HG02798 (cell line): ENCODE data around the gene SYT7.

Source experiments
- ATAC-seq: cut with Tn5 transposase; IDR thresholded peaks from one replicate; pipeline ENCODE4 v1.9.1; 2021; ENCODE audit warnings: mild to moderate bottlenecking; ENCODE audit not compliant: unreplicated experiment, poor library complexity

The SYT7 gene

DNA sequence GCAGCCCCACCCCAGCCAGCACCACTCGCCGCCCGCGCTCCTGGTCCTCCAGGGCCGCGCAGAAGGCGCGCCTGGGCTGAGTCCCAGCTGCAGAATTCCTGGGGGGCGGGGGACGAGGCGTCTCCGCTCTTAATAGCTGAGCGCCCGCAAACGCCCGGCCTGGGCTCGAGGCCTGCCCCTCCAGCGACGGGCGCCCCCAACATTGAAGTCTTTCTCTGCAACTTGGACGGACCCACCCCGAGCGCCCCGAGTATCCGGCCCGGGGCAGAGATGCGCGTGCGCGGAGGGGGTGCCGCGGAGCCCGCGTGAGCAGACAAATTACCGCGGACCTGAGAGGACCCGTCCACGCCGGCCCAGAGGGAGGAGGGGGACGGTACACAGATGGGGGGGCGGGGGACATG is 6.7 kb upstream of the SYT7 start:
- no peak for ATAC-seq

DNA sequence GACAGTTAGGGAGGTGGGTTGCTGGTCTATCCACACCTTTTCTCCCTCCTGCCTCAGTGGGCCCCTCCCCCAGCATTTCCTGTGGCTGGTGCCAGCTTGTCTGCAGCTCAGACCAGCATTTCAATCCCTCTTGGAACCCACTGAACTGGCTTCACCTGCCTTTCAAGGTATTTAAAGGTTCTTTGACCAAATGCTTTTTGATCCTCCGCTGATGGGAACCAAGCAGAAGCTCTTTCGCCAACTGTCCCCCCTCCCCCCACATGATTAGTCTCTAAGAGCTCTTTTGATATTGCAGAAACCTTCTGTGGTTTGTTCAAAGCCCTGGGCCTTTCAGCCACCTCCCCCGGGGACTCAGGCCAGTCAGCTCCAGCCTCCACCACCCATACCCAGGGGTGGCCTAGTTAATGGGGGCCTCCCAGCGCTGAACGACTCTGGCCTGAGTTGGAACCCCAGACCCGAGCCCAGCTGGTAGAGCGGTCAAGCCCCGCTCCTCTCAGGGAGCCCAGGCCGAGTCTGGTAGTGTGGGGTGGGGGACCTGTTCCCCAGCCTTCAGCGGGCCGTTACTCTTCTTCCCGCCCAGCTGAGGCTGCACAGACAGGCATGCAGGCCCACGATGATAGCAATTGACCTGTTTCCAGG is 6.0 kb upstream of the SYT7 start:
- ATAC-seq = no peak

DNA sequence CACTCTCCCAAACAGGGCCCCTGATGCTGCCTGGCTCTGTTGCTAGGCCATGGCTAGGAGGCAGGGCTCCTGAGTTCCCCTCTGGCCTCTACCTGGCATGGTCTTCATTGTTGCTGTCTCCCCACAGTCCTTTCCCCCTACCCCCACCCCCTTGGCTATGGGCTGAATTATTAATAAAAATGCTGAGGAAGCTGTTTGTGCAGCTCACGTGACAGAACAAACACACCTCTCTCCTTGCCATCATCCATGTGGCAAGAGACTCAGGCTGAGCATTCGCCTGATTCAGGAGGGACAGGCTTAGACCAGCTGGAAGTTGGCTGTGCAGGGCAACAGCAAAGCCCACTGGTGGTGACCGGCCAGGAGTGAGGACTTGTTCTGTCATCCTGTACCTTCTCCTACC is 4.2 kb upstream of the SYT7 start:
- no peak for ATAC-seq

- ATAC-seq = no peak
These were observed 1.1 kb upstream of the SYT7 start for GRCh38 chr11:61581931-61582330.

DNA sequence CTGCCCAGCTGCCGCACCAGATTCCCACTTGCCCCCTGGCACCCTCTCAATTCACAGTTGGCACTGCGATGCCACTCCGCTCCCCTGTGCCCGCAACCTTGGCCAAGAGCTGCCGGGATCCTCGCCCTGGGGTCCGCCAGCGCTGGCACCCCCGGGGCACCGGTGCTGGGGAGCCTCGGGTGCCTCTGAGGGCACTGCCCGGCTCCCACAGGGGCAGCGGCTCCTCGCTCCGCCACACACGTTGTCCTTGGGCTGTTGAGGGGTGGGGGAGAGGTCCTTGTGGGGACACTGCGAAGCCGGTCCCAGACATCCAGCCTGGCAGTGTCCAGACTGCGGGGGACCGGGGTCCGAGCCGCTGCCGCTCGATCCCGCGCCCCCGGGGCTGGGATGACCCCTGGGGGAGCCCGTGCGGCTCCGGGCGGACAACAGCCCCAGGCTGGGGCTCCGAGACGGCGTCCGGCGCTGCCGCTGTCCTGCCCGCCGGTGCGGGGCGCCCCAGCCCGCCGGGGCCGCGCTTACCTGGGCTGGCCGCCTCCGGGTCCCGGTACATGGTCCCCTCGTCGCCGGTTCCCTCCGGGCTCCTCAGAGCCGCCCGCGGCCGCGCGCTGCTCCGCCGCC is 496 bp downstream of the SYT7 start:
- ATAC-seq = no peak

- ATAC-seq = no peak
These were observed 1.1 kb downstream of the SYT7 start for GRCh38 chr11:61579676-61580270.

DNA sequence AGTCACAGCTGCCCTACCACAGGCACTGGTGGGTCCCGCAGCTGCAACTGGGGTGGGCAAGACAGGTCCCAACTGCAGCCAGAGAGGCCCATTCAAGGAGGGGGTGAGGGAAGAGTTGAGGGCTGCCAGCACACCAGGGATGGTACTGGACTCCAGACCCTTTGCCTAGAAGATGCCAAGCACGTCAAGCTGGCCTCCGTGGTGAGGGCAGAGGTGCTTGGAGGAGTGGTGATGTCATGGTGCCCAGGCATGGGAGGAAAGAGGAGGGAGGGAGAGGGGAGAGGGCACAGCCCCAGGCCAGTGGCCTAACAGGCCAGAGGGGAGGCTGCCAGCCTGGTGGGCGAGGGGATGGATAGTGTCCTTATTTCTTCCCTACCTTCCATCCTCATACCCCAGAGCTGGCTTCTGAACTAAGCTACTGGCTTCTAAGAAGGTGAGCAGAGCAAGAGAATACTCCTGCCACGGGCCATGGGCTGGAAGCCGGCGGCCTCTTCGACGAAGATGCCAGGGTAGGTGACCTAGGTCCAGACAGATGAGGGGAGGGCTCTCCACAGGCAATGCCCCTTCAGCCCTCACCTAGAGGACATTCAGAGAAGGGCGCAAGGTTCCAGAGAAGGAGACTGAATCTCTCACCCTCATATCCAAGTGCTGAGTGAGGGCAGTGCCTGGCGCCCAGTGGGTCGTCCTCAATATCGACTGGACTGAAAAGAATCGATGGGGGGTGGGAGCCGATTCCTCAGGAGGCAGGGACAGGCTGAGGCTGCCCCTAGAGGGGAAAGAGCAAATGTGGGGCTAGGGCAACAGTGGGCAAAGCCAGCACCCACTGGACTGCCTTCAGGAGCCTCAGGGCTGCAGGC is 1.8 kb downstream of the SYT7 start:
- no peak for ATAC-seq

- ATAC-seq = no peak
These were observed 3.3 kb downstream of the SYT7 start for GRCh38 chr11:61577383-61578118.

DNA sequence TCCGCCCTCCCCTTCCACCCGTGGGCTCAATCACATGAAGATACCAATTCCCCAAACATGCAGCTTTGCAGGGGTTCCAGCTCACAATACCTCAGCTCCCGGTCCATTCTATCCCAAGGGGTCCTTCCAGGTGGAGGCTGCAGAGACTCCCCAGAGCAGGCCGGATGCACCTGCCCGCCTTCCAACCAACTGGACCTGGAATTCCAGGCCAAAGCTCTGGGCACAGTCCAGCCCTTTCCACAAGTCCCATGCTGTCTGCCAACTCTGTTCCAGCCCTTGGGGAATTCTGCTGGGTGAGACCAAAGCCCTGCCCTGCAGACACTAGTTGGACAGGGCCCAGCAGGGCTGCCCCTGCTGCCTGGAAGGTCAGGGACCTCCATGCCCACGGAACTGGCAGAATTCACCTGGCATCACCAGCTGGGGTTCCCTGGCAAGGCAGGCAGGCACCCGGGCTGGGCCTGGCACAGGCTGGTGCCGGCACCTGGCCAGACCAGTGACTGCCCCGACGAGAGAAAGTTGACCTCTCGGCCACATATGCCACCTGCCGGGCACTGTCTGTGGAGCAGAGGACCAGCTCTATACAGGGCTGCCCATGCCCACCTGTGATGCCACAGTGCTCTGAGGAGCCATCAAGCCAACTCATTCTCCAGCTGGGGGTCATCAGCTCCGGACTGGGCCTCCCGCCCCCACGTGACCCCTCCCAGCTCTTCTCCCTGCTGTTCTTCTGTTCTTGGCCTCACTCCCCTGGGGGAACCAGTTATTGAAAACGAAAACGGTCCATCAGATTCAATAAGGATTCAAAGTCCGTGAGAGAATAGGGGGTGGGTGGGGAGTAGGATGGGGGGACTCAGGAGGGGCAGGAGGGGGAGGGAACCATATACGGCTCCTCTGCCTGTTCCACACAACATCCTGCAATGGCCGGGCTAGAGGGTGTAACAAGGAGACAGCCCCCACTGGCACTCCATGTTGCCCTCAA is 4.7 kb downstream of the SYT7 start:
- ATAC-seq = no peak

DNA sequence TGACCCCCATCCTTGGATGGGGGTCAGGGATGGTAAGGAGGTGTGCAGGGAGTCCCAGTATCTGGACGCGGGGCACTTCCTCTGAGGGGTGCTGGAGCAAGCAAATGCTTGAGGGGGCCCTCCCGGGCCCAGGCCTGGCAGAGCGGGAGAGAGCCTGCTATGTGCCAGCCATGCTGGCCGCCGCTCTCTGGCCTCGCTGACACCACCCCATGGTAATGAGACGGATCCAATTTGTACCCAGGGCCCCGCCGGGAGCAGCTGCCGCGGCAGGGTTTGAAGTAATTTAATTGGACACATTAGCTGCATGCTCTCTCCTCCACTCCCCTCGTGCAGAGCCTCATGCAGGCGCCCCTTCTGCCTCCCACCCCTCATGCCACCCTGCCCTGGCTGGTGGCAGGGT is 6.3 kb downstream of the SYT7 start:
- ATAC-seq = no peak

GRCh38 chr11:61572913-61573312 is 8.0 kb downstream of the SYT7 start:
- ATAC-seq = no peak

DNA sequence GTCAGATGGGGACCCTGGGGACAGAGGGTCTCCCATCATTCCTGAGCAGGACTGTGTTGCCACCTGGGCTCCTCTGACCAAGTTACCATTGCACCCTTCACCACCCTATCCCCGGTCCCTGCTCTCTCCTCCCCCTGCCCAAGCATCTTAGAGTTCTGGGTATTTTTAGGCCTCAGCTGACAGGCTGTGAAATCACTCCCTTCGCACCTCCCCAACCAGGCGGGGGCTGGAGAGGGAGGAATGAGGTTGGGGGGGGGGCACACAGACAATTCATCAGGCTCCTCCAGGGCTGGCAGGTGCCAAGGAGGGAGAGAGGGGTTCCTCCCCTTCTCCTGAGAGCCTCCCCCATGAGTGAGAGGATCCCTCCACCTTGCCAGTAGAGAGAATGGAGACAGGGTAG is 9.0 kb downstream of the SYT7 start:
- ATAC-seq = no peak

DNA sequence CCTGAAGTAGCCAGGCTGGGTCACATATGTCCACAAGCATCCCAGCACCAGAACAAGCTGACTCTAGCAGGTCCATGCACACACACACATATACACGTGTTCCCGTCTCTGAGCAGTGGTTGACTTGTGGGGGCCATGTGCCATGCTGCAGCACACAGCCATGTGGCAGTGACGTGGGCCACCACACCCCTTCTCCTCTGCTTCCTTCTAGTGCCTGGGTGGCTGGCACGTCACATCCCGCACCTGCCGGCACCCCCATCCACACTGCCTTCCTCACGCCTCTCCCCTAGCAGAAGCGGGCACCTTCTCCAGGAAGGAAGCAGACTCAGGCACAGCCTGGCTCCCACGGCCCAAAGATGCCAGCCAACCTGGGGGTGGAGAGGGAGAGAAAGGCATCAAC is 9.5 kb downstream of the SYT7 start:
- no peak for ATAC-seq

DNA sequence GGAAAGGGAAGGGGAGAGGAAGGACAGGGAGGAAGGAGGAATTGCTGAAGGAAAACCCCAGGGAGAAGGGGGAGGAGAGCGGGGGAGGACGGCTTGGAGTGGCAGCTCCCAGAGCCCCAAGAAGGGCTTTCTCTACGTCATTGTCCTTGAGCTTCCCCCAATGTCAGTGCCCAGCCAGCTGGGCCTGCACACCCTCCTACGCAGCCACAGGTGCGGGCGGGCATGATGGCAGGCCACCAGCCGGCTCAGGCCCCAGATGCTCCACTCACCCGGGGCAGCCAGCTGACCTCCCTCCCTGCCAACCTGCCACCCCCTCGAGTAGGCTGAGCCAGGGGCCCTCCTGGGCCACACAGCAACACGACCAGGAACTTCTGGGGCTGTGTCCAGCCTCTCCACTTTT is 11.2 kb downstream of the SYT7 start:
- ATAC-seq = no peak

GRCh38 chr11:61569018-61569417 is 11.9 kb downstream of the SYT7 start:
- no peak for ATAC-seq

GRCh38 chr11:61567286-61568061 is 13.4 kb downstream of the SYT7 start:
- ATAC-seq = no peak

DNA sequence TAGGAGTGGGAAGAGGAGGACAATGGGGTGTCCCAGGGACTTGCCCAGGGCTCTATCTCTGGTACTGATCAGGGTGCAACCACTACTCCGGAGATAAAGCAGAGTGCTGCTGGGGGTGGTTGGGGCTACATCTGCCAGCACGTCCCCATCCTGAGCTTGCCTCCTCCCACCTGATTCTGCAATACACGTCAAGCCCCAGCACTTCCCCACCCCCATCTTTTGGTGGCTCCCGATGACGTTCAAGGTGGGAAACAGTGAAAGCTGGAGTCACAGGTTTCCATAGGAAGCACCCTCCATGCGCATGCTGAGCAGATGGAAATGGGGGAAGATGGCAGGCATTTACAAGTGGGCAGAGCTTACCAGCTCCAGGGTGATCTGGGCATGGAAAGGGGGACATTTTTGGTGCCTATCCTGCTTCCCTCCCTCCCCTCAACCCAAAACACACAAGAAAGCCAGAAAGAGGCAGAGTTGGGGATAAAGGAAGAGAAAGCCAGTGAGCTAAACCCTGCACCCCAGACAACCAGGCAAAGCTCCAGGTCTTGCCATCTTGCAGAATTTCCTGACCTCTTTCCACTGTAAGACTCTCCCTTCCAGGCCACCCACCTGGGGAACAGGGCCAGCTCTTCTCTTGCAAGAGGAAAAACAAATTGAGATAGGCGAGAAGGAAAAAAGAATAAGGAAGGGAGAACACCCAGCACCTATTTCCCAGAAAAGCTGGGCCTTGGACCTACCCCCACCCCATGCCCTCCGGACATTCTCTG is 15.8 kb downstream of the SYT7 start:
- ATAC-seq = no peak

DNA sequence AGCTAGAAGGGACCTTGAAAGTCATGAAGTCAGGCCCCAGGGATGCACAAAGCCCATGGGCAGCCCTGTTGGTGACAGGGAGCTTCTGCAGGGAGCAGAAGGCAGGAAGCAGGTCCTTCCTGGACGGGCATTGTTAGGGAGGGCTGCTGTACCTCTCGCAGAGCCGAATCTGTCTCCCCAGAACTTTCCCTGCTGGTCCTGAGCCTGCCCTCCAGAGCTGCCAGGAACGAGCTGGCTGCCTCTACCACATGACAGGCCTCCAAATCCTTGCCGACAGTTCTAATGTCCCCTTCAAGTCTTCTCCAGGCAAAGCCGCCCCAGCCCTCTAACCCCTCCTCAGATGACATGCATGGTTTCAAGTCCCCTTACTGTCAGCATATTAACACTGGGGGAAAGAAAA is 20.1 kb downstream of the SYT7 start:
- ATAC-seq = no peak
